Ishikawa (cell line): ENCODE results near the gene RFX2.

Experiments used
- CREB1 ChIP-seq: IDR thresholded peaks from 2 replicates; pipeline ENCODE4 v1.6.1; 2012; ENCODE audit warnings: low read depth
- FOXM1 ChIP-seq: IDR thresholded peaks from 2 replicates; pipeline ENCODE4 v1.6.1; 2012; ENCODE audit warnings: low read depth, borderline replicate concordance
- MAX ChIP-seq: IDR thresholded peaks from 2 replicates; pipeline ENCODE4 v1.6.1; 2012
- NFIC ChIP-seq: IDR thresholded peaks from 2 replicates; pipeline ENCODE4 v1.6.1; 2012
- RAD21 ChIP-seq: IDR thresholded peaks from 2 replicates; pipeline ENCODE4 v1.6.1; 2012; ENCODE audit warnings: low read depth
- REST ChIP-seq: IDR thresholded peaks from 2 replicates; pipeline ENCODE4 v1.6.1; 2012; ENCODE audit warnings: low read depth, mild to moderate bottlenecking
- TAF1 ChIP-seq: IDR thresholded peaks from 2 replicates; pipeline ENCODE4 v1.6.1; 2012; ENCODE audit warnings: low read depth, mild to moderate bottlenecking
- TCF12 ChIP-seq: IDR thresholded peaks from 2 replicates; pipeline ENCODE4 v1.6.1; 2012; ENCODE audit warnings: low read depth
- YY1 ChIP-seq: IDR thresholded peaks from 2 replicates; pipeline ENCODE4 v1.6.1; 2012; ENCODE audit warnings: low read depth

GRCh38 chr19:6055013-6055795, 55.1 kb downstream of the RFX2 start:
- no peak for TF ChIP-seq REST
- TF ChIP-seq RAD21: no peak
- TF ChIP-seq NFIC: no peak
- TF ChIP-seq TAF1: no peak
- TF ChIP-seq MAX: no peak
- no peak for TF ChIP-seq CREB1
- TF ChIP-seq TCF12: no peak
- no peak for TF ChIP-seq FOXM1
- TF ChIP-seq YY1: no peak
